Measurements from ENCODE around the gene ATAD2B.

The ATAD2B gene

GRCh38 chr2:23767876-23768621, 158.9 kb downstream of the ATAD2B start:
- H3K4me3 ChIP-seq (ENCODE audit: low read length), result no peak overlapping the region
- TF ChIP-seq CTCF (conservative IDR thresholded peaks at IDR 0.05; ENCODE audit: low read depth, low read length), result no peak
- DNase-seq (ENCODE audit: low read depth), result no peak

- no peak for TF ChIP-seq CTCF (conservative IDR thresholded peaks at IDR 0.05; ENCODE audit: low read depth, low read length)
- no peak for DNase-seq (ENCODE audit: low read depth)
- H3K4me3 ChIP-seq (ENCODE audit: low read length), result no peak overlapping the region
Observed at GRCh38 chr2:23762141-23762540, 164.8 kb downstream of the ATAD2B start.

- no peak for TF ChIP-seq CTCF (conservative IDR thresholded peaks at IDR 0.05; ENCODE audit: low read depth, low read length)
- no peak overlapping the region for H3K4me3 ChIP-seq (ENCODE audit: low read length)
- no peak for DNase-seq (ENCODE audit: low read depth)
Observed at GRCh38 chr2:23761638-23762037, 165.3 kb downstream of the ATAD2B start.

- no peak overlapping the region for H3K4me3 ChIP-seq (ENCODE audit: low read length)
- peak; percentile 27 for TF ChIP-seq CTCF (conservative IDR thresholded peaks at IDR 0.05; ENCODE audit: low read depth, low read length)
- no peak for DNase-seq (ENCODE audit: low read depth)
Observed at GRCh38 chr2:23760736-23761135, 166.2 kb downstream of the ATAD2B start.

GRCh38 chr2:23757686-23758433, 169.1 kb downstream of the ATAD2B start:
- no peak for TF ChIP-seq CTCF (conservative IDR thresholded peaks at IDR 0.05; ENCODE audit: low read depth, low read length)
- H3K4me3 ChIP-seq (ENCODE audit: low read length), result no peak overlapping the region
- DNase-seq (ENCODE audit: low read depth), result peak; percentile 37

GRCh38 chr2:23756593-23757292, 170.2 kb downstream of the ATAD2B start:
- no peak overlapping the region for H3K4me3 ChIP-seq (ENCODE audit: low read length)
- no peak for TF ChIP-seq CTCF (conservative IDR thresholded peaks at IDR 0.05; ENCODE audit: low read depth, low read length)
- DNase-seq (ENCODE audit: low read depth), result peak; percentile 61

All from retinal pigment epithelial cell (primary cell).